Cardiac muscle cell (in vitro differentiated cells and primary cell): Measurements from ENCODE around the gene DNAH2. TPM values are rescaled to one million over a fixed set of nuclear protein-coding genes. Genes with fewer than 3 reads are reported as not detected.

Source experiments
- DNase-seq, 2 donors: peaks; one replicate each; pipeline versions ENCODE4 v3.0.0 to v3.0.0-alpha.2; 2010 to 2017; ENCODE audit warnings: low read depth in 1 of 2, low spot score in 1 of 2
- H3K27ac ChIP-seq: fragments of 200-600 bp; sonication (generic); 2 replicates; pipeline ENCODE4 v1.5.1; 2016
- H3K27me3 ChIP-seq: fragments of 200-600 bp; sonication (generic); 2 replicates; pipeline ENCODE4 v1.6.0; 2016; ENCODE audit warnings: control low read depth
- H3K36me3 ChIP-seq: fragments of 200-600 bp; sonication (generic); 2 replicates; pipeline ENCODE4 v1.5.1; 2016; ENCODE audit warnings: control low read depth
- H3K4me1 ChIP-seq: fragments of 200-600 bp; sonication (generic); 2 replicates; pipeline ENCODE4 v1.8.1; 2017; ENCODE audit warnings: low read depth, mild to moderate bottlenecking, mixed run types
- H3K4me3 ChIP-seq: fragments of 200-600 bp; sonication (generic); 2 replicates; pipeline ENCODE4 v1.5.1; 2016; ENCODE audit warnings: mild to moderate bottlenecking
- H3K9me3 ChIP-seq: fragments of 200-600 bp; sonication (generic); 2 replicates; pipeline ENCODE4 v1.5.1; 2017; ENCODE audit warnings: low read depth, mild to moderate bottlenecking, control low read depth
- polyA plus RNA-seq: library from polyadenylated mRNA; unstranded; fragments of >200 nt; fragmentation: Nextera tagmentation; extraction: Ambion mirVana; gene quantifications from 2 replicates; pipeline ENCODE4 v1.2.1, GENCODE V29; 2016
- total RNA-seq: library from RNA; depleted of rRNA; stranded (reverse); fragments of >200 nt; gene quantifications from 2 replicates; pipeline ENCODE4 v1.2.3, GENCODE V29; 2016
- TF ChIP-seq, protein P1 (sequence below): IDR thresholded peaks from 2 replicates; pipeline ENCODE4 v1.5.1; 2012; ENCODE audit warnings: low read depth, mild to moderate bottlenecking, low read length

Gene DNAH2
- total and polyA plus RNA-seq, 2 experiments from 2014 or later = 0.42 to 3.0 TPM

DNA sequence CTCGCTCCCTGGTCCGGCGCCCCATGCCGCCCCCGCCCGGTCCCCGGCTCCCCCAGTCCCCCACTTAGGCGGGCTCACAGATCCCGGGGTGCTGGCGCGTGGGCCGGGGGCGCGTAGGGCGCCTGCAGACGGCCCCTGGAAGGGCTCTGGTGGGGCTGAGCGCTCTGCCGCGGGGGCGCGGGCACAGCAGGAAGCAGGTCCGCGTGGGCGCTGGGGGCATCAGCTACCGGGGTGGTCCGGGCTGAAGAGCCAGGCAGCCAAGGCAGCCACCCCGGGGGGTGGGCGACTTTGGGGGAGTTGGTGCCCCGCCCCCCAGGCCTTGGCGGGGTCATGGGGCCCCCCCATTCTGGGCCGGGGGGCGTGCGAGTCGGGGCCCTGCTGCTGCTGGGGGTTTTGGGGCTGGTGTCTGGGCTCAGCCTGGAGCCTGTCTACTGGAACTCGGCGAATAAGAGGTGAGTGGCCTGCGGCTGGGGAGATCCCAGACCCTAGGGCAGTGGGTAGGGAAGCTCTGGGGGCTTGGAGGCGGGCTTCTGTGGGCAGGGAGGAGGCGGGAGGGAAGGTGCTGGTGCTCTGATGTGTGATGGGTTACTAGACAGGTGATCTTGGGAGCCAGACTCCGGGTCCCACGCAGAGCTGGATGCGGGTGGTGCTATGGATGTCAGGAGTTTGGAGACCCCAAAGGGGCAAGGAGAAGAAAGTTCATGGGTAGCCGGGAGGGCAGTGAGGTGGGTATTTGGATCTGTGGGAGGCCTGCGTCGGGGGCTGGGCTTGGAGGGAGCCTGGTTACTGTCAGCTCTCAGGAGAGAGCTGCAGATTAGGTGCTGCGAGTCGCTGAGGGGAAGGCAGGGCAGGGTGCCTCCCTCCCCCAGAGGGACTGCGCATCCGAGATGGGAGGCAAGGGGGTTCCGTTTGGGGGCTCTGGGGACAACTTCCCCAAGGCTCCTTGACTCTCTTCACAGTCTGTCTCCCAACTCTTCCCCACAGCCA is 12.0 kb upstream of the DNAH2 start:
- Histone ChIP-seq H3K9me3 (no peaks in the 10 kb centered on the region), H3K4me3 (peak overlapping the region; percentile 85), H3K27ac (peak overlapping the region; percentile 75), H3K36me3 (peaks cover 4% of the 10 kb centered on the region), H3K27me3 (no peaks in the 10 kb centered on the region), H3K4me1 (peaks cover 20% of the 10 kb centered on the region)
- TF ChIP-seq, protein P1, sequence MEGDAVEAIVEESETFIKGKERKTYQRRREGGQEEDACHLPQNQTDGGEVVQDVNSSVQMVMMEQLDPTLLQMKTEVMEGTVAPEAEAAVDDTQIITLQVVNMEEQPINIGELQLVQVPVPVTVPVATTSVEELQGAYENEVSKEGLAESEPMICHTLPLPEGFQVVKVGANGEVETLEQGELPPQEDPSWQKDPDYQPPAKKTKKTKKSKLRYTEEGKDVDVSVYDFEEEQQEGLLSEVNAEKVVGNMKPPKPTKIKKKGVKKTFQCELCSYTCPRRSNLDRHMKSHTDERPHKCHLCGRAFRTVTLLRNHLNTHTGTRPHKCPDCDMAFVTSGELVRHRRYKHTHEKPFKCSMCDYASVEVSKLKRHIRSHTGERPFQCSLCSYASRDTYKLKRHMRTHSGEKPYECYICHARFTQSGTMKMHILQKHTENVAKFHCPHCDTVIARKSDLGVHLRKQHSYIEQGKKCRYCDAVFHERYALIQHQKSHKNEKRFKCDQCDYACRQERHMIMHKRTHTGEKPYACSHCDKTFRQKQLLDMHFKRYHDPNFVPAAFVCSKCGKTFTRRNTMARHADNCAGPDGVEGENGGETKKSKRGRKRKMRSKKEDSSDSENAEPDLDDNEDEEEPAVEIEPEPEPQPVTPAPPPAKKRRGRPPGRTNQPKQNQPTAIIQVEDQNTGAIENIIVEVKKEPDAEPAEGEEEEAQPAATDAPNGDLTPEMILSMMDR = no peak
- peak in 1 of 2 donors; percentile 84 for DNase-seq

DNA sequence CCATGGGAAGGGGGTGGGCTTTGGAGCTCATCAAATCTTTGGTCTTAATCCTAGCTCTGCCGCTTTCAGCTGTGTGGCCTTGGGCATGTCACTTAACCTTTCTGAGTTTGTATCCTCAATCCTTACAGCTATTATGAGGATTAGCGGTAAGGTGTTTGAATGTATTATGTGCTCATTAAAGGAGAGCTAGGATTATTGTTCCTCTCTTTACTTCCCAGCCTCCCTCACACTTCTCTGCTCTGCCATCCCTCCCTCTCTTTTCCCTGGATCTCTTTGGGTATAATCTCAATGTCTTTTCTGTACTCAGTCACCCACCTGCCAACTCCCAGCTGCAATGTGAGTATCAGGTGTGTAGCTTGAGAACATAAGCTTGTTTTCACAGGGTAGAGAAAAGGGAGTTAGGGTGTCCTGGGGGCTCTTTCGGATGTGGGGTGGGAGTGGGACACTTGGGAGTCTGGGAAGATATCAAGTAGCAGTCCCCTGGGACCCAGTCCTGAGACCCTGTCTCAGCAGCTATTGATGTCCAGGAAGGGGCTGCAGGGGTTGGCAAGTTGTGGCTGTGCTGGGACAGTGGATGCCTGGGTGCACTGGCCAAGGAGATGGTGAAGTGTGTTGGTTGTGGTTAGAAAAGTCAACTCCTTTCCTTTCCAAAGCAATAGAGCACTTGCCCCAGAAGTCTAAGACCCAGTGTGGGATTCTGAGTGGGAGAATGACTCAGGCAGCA is 10.8 kb upstream of the DNAH2 start:
- TF ChIP-seq, protein P1 = no peak
- no peaks in the 10 kb centered on the region for H3K9me3 ChIP-seq
- H3K27ac ChIP-seq = peak overlapping the region; percentile 75
- H3K4me1 ChIP-seq = peaks cover 20% of the 10 kb centered on the region
- peak overlapping the region; percentile 85 for H3K4me3 ChIP-seq
- no peaks in the 10 kb centered on the region for H3K27me3 ChIP-seq
- H3K36me3 ChIP-seq = no peaks in the 10 kb centered on the region
- DNase-seq = no peak

- no peaks in the 10 kb centered on the region for H3K9me3 ChIP-seq
- H3K4me3 ChIP-seq = no peak overlapping the region
- H3K27me3 ChIP-seq = no peaks in the 10 kb centered on the region
- H3K36me3 ChIP-seq = no peaks in the 10 kb centered on the region
- DNase-seq = no peak
- no peak overlapping the region for H3K27ac ChIP-seq
- peaks cover 20% of the 10 kb centered on the region for H3K4me1 ChIP-seq
- TF ChIP-seq, protein P1 = no peak
Measured at GRCh38 chr17:7707446-7707845, 10.1 kb upstream of the DNAH2 start.

GRCh38 chr17:7707858-7708750 is 9.4 kb upstream of the DNAH2 start:
- no peaks in the 10 kb centered on the region for H3K27me3 ChIP-seq
- H3K4me3 ChIP-seq = no peak overlapping the region
- no peak overlapping the region for H3K27ac ChIP-seq
- H3K9me3 ChIP-seq = no peaks in the 10 kb centered on the region
- peaks cover 20% of the 10 kb centered on the region for H3K4me1 ChIP-seq
- TF ChIP-seq, protein P1 = no peak
- no peak for DNase-seq
- no peaks in the 10 kb centered on the region for H3K36me3 ChIP-seq

DNA sequence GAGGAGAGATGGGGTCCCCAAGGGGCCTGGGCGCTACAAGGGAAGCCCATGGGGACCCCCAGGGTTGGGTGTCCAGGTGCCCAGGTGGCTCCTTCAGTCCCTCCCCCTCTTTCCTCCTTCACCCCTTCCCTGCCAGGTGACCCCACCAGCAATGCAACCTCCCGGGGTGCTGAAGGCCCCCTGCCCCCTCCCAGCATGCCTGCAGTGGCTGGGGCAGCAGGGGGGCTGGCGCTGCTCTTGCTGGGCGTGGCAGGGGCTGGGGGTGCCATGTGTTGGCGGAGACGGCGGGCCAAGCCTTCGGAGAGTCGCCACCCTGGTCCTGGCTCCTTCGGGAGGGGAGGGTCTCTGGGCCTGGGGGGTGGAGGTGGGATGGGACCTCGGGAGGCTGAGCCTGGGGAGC is 8.5 kb upstream of the DNAH2 start:
- no peaks in the 10 kb centered on the region for H3K27me3 ChIP-seq
- peaks cover 17% of the 10 kb centered on the region for H3K4me1 ChIP-seq
- no peaks in the 10 kb centered on the region for H3K36me3 ChIP-seq
- no peaks in the 10 kb centered on the region for H3K9me3 ChIP-seq
- no peak for DNase-seq
- TF ChIP-seq, protein P1 = no peak
- H3K27ac ChIP-seq = no peak overlapping the region
- H3K4me3 ChIP-seq = no peak overlapping the region
